ENCODE results near the gene PTPN4. TPM values are rescaled to one million over a fixed set of nuclear protein-coding genes. Genes with fewer than 3 reads are reported as not detected.

PTPN4 gene
- total RNA-seq, 1 donor: 20.6 TPM

GRCh38 chr2:119901013-119901412 lies 141.3 kb downstream of the PTPN4 start:
- H3K4me3 ChIP-seq (ENCODE audit: low read depth, low read length): no peak overlapping the region
- DNase-seq (ENCODE audit: low read depth): no peak
- TF ChIP-seq CTCF (IDR thresholded peaks at IDR 0.05; ENCODE audit: insufficient read depth, low read length): no peak

- no peak overlapping the region for H3K4me3 ChIP-seq (ENCODE audit: low read depth, low read length)
- DNase-seq (ENCODE audit: low read depth): no peak
- TF ChIP-seq CTCF (IDR thresholded peaks at IDR 0.05; ENCODE audit: insufficient read depth, low read length): no peak
These were observed 150.8 kb downstream of the PTPN4 start for GRCh38 chr2:119910566-119910965.

- H3K4me3 ChIP-seq (ENCODE audit: low read depth, low read length): no peak overlapping the region
- no peak for TF ChIP-seq CTCF (IDR thresholded peaks at IDR 0.05; ENCODE audit: insufficient read depth, low read length)
- no peak for DNase-seq (ENCODE audit: low read depth)
These were observed 154.5 kb downstream of the PTPN4 start for GRCh38 chr2:119914266-119914665.

GRCh38 chr2:119921825-119922224 lies 162.1 kb downstream of the PTPN4 start:
- H3K4me3 ChIP-seq (ENCODE audit: low read depth, low read length): no peak overlapping the region
- no peak for DNase-seq (ENCODE audit: low read depth)
- no peak for TF ChIP-seq CTCF (IDR thresholded peaks at IDR 0.05; ENCODE audit: insufficient read depth, low read length)

GRCh38 chr2:119922699-119923098 lies 163.0 kb downstream of the PTPN4 start:
- DNase-seq (ENCODE audit: low read depth): no peak
- TF ChIP-seq CTCF (IDR thresholded peaks at IDR 0.05; ENCODE audit: insufficient read depth, low read length): no peak
- no peak overlapping the region for H3K4me3 ChIP-seq (ENCODE audit: low read depth, low read length)

- TF ChIP-seq CTCF (IDR thresholded peaks at IDR 0.05; ENCODE audit: insufficient read depth, low read length): no peak
- DNase-seq (ENCODE audit: low read depth): no peak
- H3K4me3 ChIP-seq (ENCODE audit: low read depth, low read length): no peak overlapping the region
These were observed 169.8 kb downstream of the PTPN4 start for GRCh38 chr2:119929537-119929936.

- no peak for DNase-seq (ENCODE audit: low read depth)
- H3K4me3 ChIP-seq (ENCODE audit: low read depth, low read length): no peak overlapping the region
- no peak for TF ChIP-seq CTCF (IDR thresholded peaks at IDR 0.05; ENCODE audit: insufficient read depth, low read length)
These were observed 173.1 kb downstream of the PTPN4 start for GRCh38 chr2:119932809-119933208.

Data from fibroblast of the aortic adventitia (primary cell).